AG04449 (cell line): Measurements from ENCODE around the gene PGM1.

Source experiments
- CTCF ChIA-PET: fragments of 350-600 bp; formaldehyde crosslinking; extraction: SDS; loops from one replicate; lab custom pipeline; 2021; ENCODE audit warnings: antibody characterized with exemption; lab: Yijun Ruan, JAX
- POLR2A ChIA-PET: fragments of 400-600, 350-600 bp; formaldehyde crosslinking; extraction: SDS; loops from one replicate; lab custom pipeline; 2020; ENCODE audit warnings: antibody characterized with exemption, inconsistent platforms; lab: Yijun Ruan, JAX
- DNase-seq: peaks from one replicate; pipeline ENCODE4 v3.0.0-alpha.2; 2010; ENCODE audit warnings: low read depth, low spot score
- H3K4me3 ChIP-seq: 2 replicates; pipeline ENCODE4 v1.5.1; 2011; ENCODE audit warnings: low read depth, mild to moderate bottlenecking, control low read depth, low read length
- TF ChIP-seq, protein P1 (sequence below): IDR thresholded peaks from one replicate; pipeline ENCODE4 v1.5.1; 2011; ENCODE audit warnings: mild to moderate bottlenecking, moderate library complexity, low read length, control low read depth, inconsistent platforms; ENCODE audit not compliant: insufficient read depth; ENCODE audit errors: missing control alignments

The PGM1 gene

DNA sequence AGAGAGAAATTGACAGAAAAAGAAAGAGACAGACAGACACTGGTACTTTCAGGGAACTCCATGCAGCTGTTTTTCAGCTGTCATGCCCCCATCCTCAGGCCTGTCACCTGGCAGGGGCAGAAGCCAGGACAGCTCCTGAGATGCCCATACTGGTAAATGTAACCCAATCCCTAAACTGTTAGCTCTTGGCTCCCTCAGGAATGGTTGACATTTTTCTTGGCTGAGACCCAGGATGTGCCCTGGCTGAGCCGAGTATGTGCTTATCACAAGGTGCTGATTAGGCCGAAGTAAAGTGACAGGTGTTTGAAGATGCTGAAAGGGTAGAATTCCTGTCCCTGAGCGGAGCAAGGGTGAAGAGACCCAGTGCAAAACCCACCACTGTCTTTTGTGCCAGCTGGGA, 50.7 kb downstream of the PGM1 start:
- H3K4me3 ChIP-seq, result no peak overlapping the region
- TF ChIP-seq, protein P1, sequence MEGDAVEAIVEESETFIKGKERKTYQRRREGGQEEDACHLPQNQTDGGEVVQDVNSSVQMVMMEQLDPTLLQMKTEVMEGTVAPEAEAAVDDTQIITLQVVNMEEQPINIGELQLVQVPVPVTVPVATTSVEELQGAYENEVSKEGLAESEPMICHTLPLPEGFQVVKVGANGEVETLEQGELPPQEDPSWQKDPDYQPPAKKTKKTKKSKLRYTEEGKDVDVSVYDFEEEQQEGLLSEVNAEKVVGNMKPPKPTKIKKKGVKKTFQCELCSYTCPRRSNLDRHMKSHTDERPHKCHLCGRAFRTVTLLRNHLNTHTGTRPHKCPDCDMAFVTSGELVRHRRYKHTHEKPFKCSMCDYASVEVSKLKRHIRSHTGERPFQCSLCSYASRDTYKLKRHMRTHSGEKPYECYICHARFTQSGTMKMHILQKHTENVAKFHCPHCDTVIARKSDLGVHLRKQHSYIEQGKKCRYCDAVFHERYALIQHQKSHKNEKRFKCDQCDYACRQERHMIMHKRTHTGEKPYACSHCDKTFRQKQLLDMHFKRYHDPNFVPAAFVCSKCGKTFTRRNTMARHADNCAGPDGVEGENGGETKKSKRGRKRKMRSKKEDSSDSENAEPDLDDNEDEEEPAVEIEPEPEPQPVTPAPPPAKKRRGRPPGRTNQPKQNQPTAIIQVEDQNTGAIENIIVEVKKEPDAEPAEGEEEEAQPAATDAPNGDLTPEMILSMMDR, result no peak
- DNase-seq, result no peak
- ChIA-PET CTCF (interaction anchor here (1.3 to 2.6 kb wide), 2 partner anchors 17 to 19 kb away, joined by 3 to 7 read pairs; no protein-coding TSS in a partner anchor), POLR2A (no interaction called here)

DNA sequence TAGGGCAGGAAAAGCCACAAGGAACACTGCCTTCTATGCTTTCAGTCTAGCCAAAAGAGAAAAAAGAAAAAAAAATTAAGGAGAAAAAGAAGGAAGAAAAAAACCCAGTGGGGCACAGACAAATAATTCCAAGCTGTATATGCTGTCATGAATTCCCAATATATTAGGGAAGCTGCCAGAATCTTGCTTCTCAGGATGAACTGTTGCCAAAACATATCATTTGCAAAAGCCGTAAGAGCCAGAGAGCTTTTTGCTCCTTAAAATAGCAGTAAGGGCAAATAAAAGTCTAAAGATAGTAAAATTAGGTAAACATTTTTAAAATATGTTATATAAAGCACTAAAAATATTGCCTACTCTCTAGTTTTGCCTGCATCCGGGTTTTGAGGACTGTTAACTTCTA, 52.1 kb downstream of the PGM1 start:
- no peak overlapping the region for H3K4me3 ChIP-seq
- TF ChIP-seq, protein P1, result no peak
- no peak for DNase-seq
- CTCF ChIA-PET, result interaction anchor here (1.3 to 2.6 kb wide), 2 partner anchors 10 to 20 kb away, joined by 4 to 7 read pairs; no protein-coding TSS in a partner anchor
- POLR2A ChIA-PET, result interaction anchor here (0.6 kb wide), 1 partner anchor 168 kb away, joined by 4 read pairs; no protein-coding TSS in a partner anchor

- H3K4me3 ChIP-seq, result no peak overlapping the region
- no peak for DNase-seq
- TF ChIP-seq, protein P1, result no peak
- ChIA-PET CTCF (interaction anchor here (1.3 to 1.9 kb wide), 2 partner anchors 23 to 26 kb away, joined by 5 read pairs; no protein-coding TSS in a partner anchor), POLR2A (no interaction called here)
These were observed 55.5 kb downstream of the PGM1 start for GRCh38 chr1:63648689-63649088.

DNA sequence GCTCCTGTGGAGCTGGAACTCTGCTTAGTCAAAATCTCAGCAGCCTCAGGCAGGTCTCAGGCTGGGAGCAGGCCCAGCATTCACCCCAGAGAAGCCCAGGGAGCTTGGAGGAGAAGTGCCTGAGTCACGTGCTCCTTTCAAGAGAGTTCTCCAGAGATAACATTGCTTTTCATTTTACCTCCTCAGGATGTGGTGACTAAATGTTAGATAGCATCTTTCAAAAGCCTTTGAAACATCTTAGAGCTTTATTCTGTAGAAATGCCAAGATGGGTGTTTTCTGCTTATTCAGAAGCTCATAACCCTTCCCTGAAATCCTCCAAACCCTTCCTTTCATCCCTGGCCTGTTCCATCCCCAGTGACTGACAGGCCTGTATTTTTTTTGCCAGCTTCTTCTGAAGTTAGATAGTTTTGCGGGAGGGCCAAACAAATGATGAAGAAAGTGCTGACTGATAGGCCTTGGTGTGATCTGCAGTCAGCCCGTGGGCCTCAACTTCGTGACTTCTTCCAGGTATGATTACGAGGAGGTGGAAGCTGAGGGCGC, 58.0 kb downstream of the PGM1 start:
- DNase-seq, result no peak
- TF ChIP-seq, protein P1, result no peak
- H3K4me3 ChIP-seq, result no peak overlapping the region
- CTCF ChIA-PET, result interaction anchor here (0.8 to 1.5 kb wide), 4 partner anchors 16 to 591 kb away, joined by 3 to 7 read pairs (median 4); no protein-coding TSS in a partner anchor
- POLR2A ChIA-PET, result no interaction called here

DNA sequence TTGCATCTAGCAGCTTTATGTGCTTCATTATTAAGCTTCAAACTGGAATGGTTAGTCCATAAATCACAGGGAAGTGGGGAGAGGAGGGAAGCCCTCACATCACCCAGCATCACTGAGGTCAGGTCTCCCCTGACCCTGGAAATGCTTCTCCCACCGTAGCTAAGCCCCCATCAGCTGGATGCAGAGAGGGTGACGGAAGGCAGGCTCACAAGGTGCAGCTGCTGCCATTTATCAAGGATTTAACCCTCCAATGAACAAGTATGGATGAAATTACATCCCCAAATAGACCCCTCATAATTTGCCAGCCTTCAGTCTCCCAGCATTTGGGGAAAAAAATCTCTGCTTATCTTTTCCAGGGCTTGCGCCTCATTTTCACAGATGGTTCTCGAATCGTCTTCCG, 60.8 kb downstream of the PGM1 start:
- no peak overlapping the region for H3K4me3 ChIP-seq
- CTCF ChIA-PET, result interaction anchor here (1.6 to 2.3 kb wide), 2 partner anchors 8 to 14 kb away, joined by 3 to 6 read pairs; no protein-coding TSS in a partner anchor
- TF ChIP-seq, protein P1, result no peak
- POLR2A ChIA-PET, result no interaction called here
- no peak for DNase-seq

GRCh38 chr1:63659448-63659847, 66.2 kb downstream of the PGM1 start:
- CTCF ChIA-PET, result interaction anchor here (1.3 to 3.9 kb wide), 4 partner anchors 12 to 34 kb away, joined by 3 to 38 read pairs (median 6); no protein-coding TSS in a partner anchor
- POLR2A ChIA-PET, result no interaction called here
- H3K4me3 ChIP-seq, result no peak overlapping the region
- TF ChIP-seq, protein P1, result no peak
- DNase-seq, result no peak
